Activated CD4-positive, CD25-positive, alpha-beta regulatory T cell treated with anti-CD3 and anti-CD28 coated beads, Interleukin-2, amount 50 U/mL, for 72 hours (primary cell): ENCODE measurements around the gene PPP1R37.

Experiments
- DNase-seq: peaks from one replicate; pipeline ENCODE4 v3.0.0; 2021

PPP1R37 gene

GRCh38 chr19:45140144-45140503 is 47.1 kb downstream of the PPP1R37 start:
- no peak for DNase-seq

- DNase-seq = no peak
Observed at GRCh38 chr19:45140533-45140932, 47.6 kb downstream of the PPP1R37 start.

- no peak for DNase-seq
Observed at GRCh38 chr19:45141203-45141900, 48.4 kb downstream of the PPP1R37 start.

GRCh38 chr19:45142016-45142725 is 49.2 kb downstream of the PPP1R37 start:
- DNase-seq = no peak

GRCh38 chr19:45142726-45143110 is 49.7 kb downstream of the PPP1R37 start:
- DNase-seq = no peak

- DNase-seq = no peak
Observed at GRCh38 chr19:45144431-45145269, 51.7 kb downstream of the PPP1R37 start.

GRCh38 chr19:45145270-45146189 is 52.6 kb downstream of the PPP1R37 start:
- DNase-seq = no peak

GRCh38 chr19:45146251-45146650 is 53.3 kb downstream of the PPP1R37 start:
- no peak for DNase-seq

GRCh38 chr19:45146741-45147205 is 53.8 kb downstream of the PPP1R37 start:
- DNase-seq = no peak

GRCh38 chr19:45147835-45148676 is 55.1 kb downstream of the PPP1R37 start:
- DNase-seq = no peak

GRCh38 chr19:45149129-45149528 is 56.1 kb downstream of the PPP1R37 start:
- DNase-seq = no peak

GRCh38 chr19:45150180-45150579 is 57.2 kb downstream of the PPP1R37 start:
- no peak for DNase-seq

- no peak for DNase-seq
Observed at GRCh38 chr19:45150751-45151281, 57.8 kb downstream of the PPP1R37 start.

GRCh38 chr19:45151320-45151719 is 58.3 kb downstream of the PPP1R37 start:
- DNase-seq = no peak

- DNase-seq = no peak
Observed at GRCh38 chr19:45151821-45152503, 59.0 kb downstream of the PPP1R37 start.

- no peak for DNase-seq
Observed at GRCh38 chr19:45152504-45153338, 59.7 kb downstream of the PPP1R37 start.

- DNase-seq = peak; percentile 47
Observed at GRCh38 chr19:45153339-45154063, 60.5 kb downstream of the PPP1R37 start.

GRCh38 chr19:45154064-45154827 is 61.3 kb downstream of the PPP1R37 start:
- no peak for DNase-seq
